H1 (cell line): ENCODE data around the gene CSGALNACT2. TPM values are rescaled to one million over a fixed set of nuclear protein-coding genes. Genes with fewer than 3 reads are reported as not detected.

Source experiments
- CTCF ChIA-PET: fragments of 300-600 bp; sonication (Branson Sonifier 250); formaldehyde crosslinking; loops from one replicate; lab custom pipeline; 2021; ENCODE audit not compliant: partially characterized antibody; lab: Charles Lee
- POLR2A ChIA-PET: fragments of 300-600 bp; sonication (Branson Sonifier 250); formaldehyde crosslinking; loops from one replicate; lab custom pipeline; 2021; ENCODE audit warnings: inconsistent platforms; ENCODE audit not compliant: partially characterized antibody; lab: Charles Lee
- DNase-seq, 2 experiments: peaks; one replicate each; pipeline versions ENCODE4 v3.0.0 to v3.0.0-alpha.2; 2010 to 2022; ENCODE audit warnings: low spot score in 2 of 2, low read depth in 1 of 2, mixed read lengths in 1 of 2
- FAIRE-seq: peaks from 2 replicates; lab custom pipeline; 2011; peaks lifted over from hg19 to GRCh38; lab: Jason Lieb, UNC
- H2AFZ ChIP-seq: 2 replicates; pipeline ENCODE4 v1.8.1; 2012; ENCODE audit warnings: low read length, inconsistent platforms
- H2AK5ac ChIP-seq: 2 replicates; pipeline ENCODE4 v1.6.1; 2013; ENCODE audit warnings: low read depth, low read length
- H2BK120ac ChIP-seq: replicated peaks from 2 replicates; pipeline ENCODE3; 2013; ENCODE audit warnings: low read depth, low read length, inconsistent platforms
- H2BK12ac ChIP-seq: 2 replicates; pipeline ENCODE4 v1.6.1; 2013; ENCODE audit warnings: low read depth, low read length
- H2BK15ac ChIP-seq: 2 replicates; pipeline ENCODE4 v1.6.1; 2013; ENCODE audit warnings: low read length
- H2BK20ac ChIP-seq: 2 replicates; pipeline ENCODE4 v1.6.1; 2013; ENCODE audit warnings: low read length
- H2BK5ac ChIP-seq: 2 replicates; pipeline ENCODE4 v1.6.1; 2013; ENCODE audit warnings: low read depth, low read length
- H3K14ac ChIP-seq: 2 replicates; pipeline ENCODE4 v1.6.1; 2013; ENCODE audit warnings: inconsistent platforms; ENCODE audit not compliant: insufficient read length
- H3K18ac ChIP-seq: 2 replicates; pipeline ENCODE4 v1.6.1; 2013; ENCODE audit warnings: low read length; ENCODE audit errors: extremely low read depth
- H3K23ac ChIP-seq: 2 replicates; pipeline ENCODE4 v1.6.1; 2013; ENCODE audit warnings: inconsistent platforms; ENCODE audit not compliant: insufficient read length
- H3K23me2 ChIP-seq: 2 replicates; pipeline ENCODE4 v1.6.1; 2013; ENCODE audit warnings: low read depth, low read length
- H3K27ac ChIP-seq: 2 replicates; pipeline ENCODE4 v1.6.1; 2011; ENCODE audit warnings: low read depth, low read length, inconsistent platforms
- H3K27me3 ChIP-seq, 4 experiments: replicated peaks in 1 of 4; 1 replicate in 1 of 4; 2 replicates in 3 of 4; pipeline versions ENCODE4 v1.6.1 to v1.8.1; 2011 to 2013; ENCODE audit warnings: low read length in 3 of 4, mild to moderate bottlenecking in 3 of 4, inconsistent platforms in 2 of 4, mixed read lengths in 2 of 4, moderate library complexity in 1 of 4; ENCODE audit not compliant: control insufficient read depth in 3 of 4, insufficient read depth in 3 of 4; ENCODE audit errors: extremely low read depth in 1 of 4
- H3K36me3 ChIP-seq, 4 experiments: 2 replicates each; pipeline versions ENCODE4 v1.6.1 to v1.8.1; 2011 to 2013; ENCODE audit warnings: mild to moderate bottlenecking in 4 of 4, low read length in 3 of 4, moderate library complexity in 2 of 4, control low read depth in 1 of 4, inconsistent platforms in 1 of 4; ENCODE audit not compliant: insufficient read depth in 4 of 4, control insufficient read depth in 2 of 4
- H3K4ac ChIP-seq: replicated peaks from 2 replicates; pipeline ENCODE3; 2013; ENCODE audit warnings: low read length, low read depth, mixed read lengths, inconsistent platforms; ENCODE audit not compliant: insufficient read length
- H3K4me1 ChIP-seq, 4 experiments: replicated peaks in 1 of 4; 1 replicate in 1 of 4; 2 replicates in 3 of 4; pipeline versions ENCODE4 v1.6.1 to v1.8.1; 2011 to 2013; ENCODE audit warnings: low read length in 3 of 4, inconsistent platforms in 2 of 4, mixed read lengths in 1 of 4; ENCODE audit not compliant: insufficient read depth in 4 of 4, control insufficient read depth in 3 of 4
- H3K4me2 ChIP-seq, 2 experiments: 2 replicates each; pipeline versions ENCODE4 v1.6.1 to v1.8.1; 2011 to 2013; ENCODE audit warnings: low read depth in 2 of 2, low read length in 2 of 2, control low read depth in 1 of 2, inconsistent platforms in 1 of 2, mild to moderate bottlenecking in 1 of 2; ENCODE audit not compliant: insufficient read depth in 1 of 2
- H3K4me3 ChIP-seq, 4 experiments: fragments of 200-600, 300-600 bp in 1 of 4; sonication (generic), shearing (Covaris generic), sonication (Bioruptor Twin) in 1 of 4; 2 replicates each; pipeline versions ENCODE4 v1.5.1 to v1.8.1; 2011 to 2016; ENCODE audit warnings: low read length in 4 of 4, low read depth in 3 of 4, control low read depth in 2 of 4, inconsistent platforms in 2 of 4, mild to moderate bottlenecking in 2 of 4, mixed read lengths in 1 of 4, moderate library complexity in 1 of 4; ENCODE audit not compliant: insufficient read depth in 2 of 4; ENCODE audit errors: extremely low read depth in 1 of 4
- H3K56ac ChIP-seq: replicated peaks from 2 replicates; pipeline ENCODE3; 2013; ENCODE audit warnings: low read depth, mild to moderate bottlenecking, mixed read lengths, low read length, inconsistent platforms; ENCODE audit not compliant: insufficient read length
- H3K79me1 ChIP-seq: 2 replicates; pipeline ENCODE4 v1.6.1; 2013; ENCODE audit warnings: low read depth, low read length, control low read depth
- H3K79me2 ChIP-seq, 2 experiments: 2 replicates each; pipeline versions ENCODE4 v1.6.1 to v1.8.1; 2012 to 2013; ENCODE audit warnings: low read length in 2 of 2, mild to moderate bottlenecking in 2 of 2, inconsistent platforms in 1 of 2; ENCODE audit not compliant: insufficient read depth in 2 of 2, control insufficient read depth in 1 of 2
- H3K9ac ChIP-seq, 4 experiments: replicated peaks in 1 of 4; 1 replicate in 1 of 4; 2 replicates in 3 of 4; pipeline versions ENCODE4 v1.6.1 to v1.8.1; 2011 to 2013; ENCODE audit warnings: low read depth in 3 of 4, low read length in 3 of 4, control low read depth in 2 of 4, mild to moderate bottlenecking in 2 of 4, moderate library complexity in 2 of 4, inconsistent platforms in 1 of 4; ENCODE audit errors: extremely low read depth in 1 of 4
- H3K9me3 ChIP-seq, 2 experiments: 2 replicates each; pipeline versions ENCODE4 v1.6.1 to v1.8.1; 2012 to 2013; ENCODE audit warnings: mild to moderate bottlenecking in 2 of 2, moderate library complexity in 2 of 2, control low read depth in 1 of 2, inconsistent platforms in 1 of 2, low read depth in 1 of 2, low read length in 1 of 2, mixed read lengths in 1 of 2; ENCODE audit not compliant: insufficient read depth in 2 of 2
- H4K20me1 ChIP-seq, 2 experiments: replicated peaks in 1 of 2; 2 replicates each; pipeline versions ENCODE3 to v1.8.1; 2011 to 2013; ENCODE audit warnings: inconsistent platforms in 2 of 2, low read length in 2 of 2, mild to moderate bottlenecking in 1 of 2; ENCODE audit not compliant: insufficient read depth in 2 of 2, control insufficient read depth in 1 of 2
- H4K5ac ChIP-seq: 2 replicates; pipeline ENCODE4 v1.6.1; 2013; ENCODE audit warnings: low read length, low read depth, mixed read lengths, inconsistent platforms; ENCODE audit not compliant: insufficient read length
- H4K8ac ChIP-seq: 2 replicates; pipeline ENCODE4 v1.8.0; 2013; ENCODE audit warnings: mild to moderate bottlenecking, moderate library complexity, low read length, inconsistent platforms; ENCODE audit not compliant: insufficient read depth; ENCODE audit errors: extremely low read depth
- H4K91ac ChIP-seq: replicated peaks from 2 replicates; pipeline ENCODE3; 2013; ENCODE audit warnings: low read length, mixed read lengths, inconsistent platforms; ENCODE audit not compliant: insufficient read length
- FOSL1 ChIP-seq: IDR thresholded peaks from 2 replicates; pipeline ENCODE4 v1.6.1; 2011; ENCODE audit warnings: mild to moderate bottlenecking, low read depth, low read length, moderate library complexity; ENCODE audit not compliant: insufficient read depth
- GABPA ChIP-seq: IDR thresholded peaks from 2 replicates; pipeline ENCODE4 v1.6.1; 2011; ENCODE audit warnings: mild to moderate bottlenecking, low read length, moderate library complexity, borderline replicate concordance; ENCODE audit not compliant: insufficient read depth
- PHF8 ChIP-seq: fragments of 200-600 bp; sonication (generic); conservative IDR thresholded peaks from 2 replicates; pipeline ENCODE4 v1.7.1; 2012; ENCODE audit warnings: low read depth, mild to moderate bottlenecking, inconsistent platforms, low read length, moderate library complexity
- POU5F1 ChIP-seq: IDR thresholded peaks from 2 replicates; pipeline ENCODE4 v1.6.1; 2011; ENCODE audit warnings: low read depth, mild to moderate bottlenecking, low read length, moderate library complexity
- RAD21 ChIP-seq, 2 experiments: IDR thresholded peaks in 1 of 2; conservative IDR thresholded peaks in 1 of 2; 2 replicates each; pipeline ENCODE4 v1.6.1; 2011; ENCODE audit warnings: low read depth in 2 of 2, low read length in 2 of 2, improper control_type of control experiment in 1 of 2, inconsistent platforms in 1 of 2, mild to moderate bottlenecking in 1 of 2, moderate library complexity in 1 of 2
- SP2 ChIP-seq: IDR thresholded peaks from 2 replicates; pipeline ENCODE4 v1.6.1; 2012; ENCODE audit warnings: mild to moderate bottlenecking, low read length, inconsistent platforms
- YY1 ChIP-seq: IDR thresholded peaks from 2 replicates; pipeline ENCODE4 v1.6.1; 2011; ENCODE audit warnings: low read depth, mild to moderate bottlenecking, low read length
- WGBS, 2 experiments: shearing (Covaris generic) in 1 of 2; methylation state at CpG; one replicate each; pipeline versions ENCODE4 v1.1.6 to v1.1.7; 2013 to 2015; ENCODE audit warnings: low lambda C conversion rate in 2 of 2, mixed read lengths in 2 of 2, inconsistent platforms in 1 of 2, low coverage in 1 of 2, missing lambda C conversion rate in 1 of 2; ENCODE audit not compliant: insufficient replicate concordance in 2 of 2, insufficient coverage in 1 of 2, insufficient read length in 1 of 2; ENCODE audit errors: extremely low coverage in 1 of 2, missing lambda C conversion rate in 1 of 2; 5-methylcytosine and 5-hydroxymethylcytosine counted together
- polyA plus RNA-seq, 7 experiments: library from polyadenylated mRNA; depleted of rRNA in 3 of 7; stranded (reverse) in 5 of 7; unstranded in 2 of 7; fragments of >200 nt in 5 of 7; fragments of 200-250 nt in 2 of 7; gene quantifications; 1 replicate in 5 of 7; 2 replicates in 1 of 7; 4 replicates in 1 of 7; pipeline versions ENCODE4 v1.2.1 to v1.2.3, GENCODE V29; 2011 to 2013; ENCODE audit warnings: missing spikeins in 2 of 7, mixed read lengths in 2 of 7
- total RNA-seq: library from RNA; stranded (reverse); fragmentation: NEBNext Ultra II Directional; extraction: Animal tissue kit (Norgen Biotek cat#: 25700); gene quantifications from 2 replicates; pipeline ENCODE4 v1.2.1, GENCODE V29; 2021
- TF ChIP-seq, protein P1 (sequence below), 3 experiments: IDR thresholded peaks; 1 replicate in 2 of 3; 2 replicates in 1 of 3; pipeline versions ENCODE4 v1.5.1 to v1.6.1; 2011; ENCODE audit warnings: low read length in 3 of 3, mild to moderate bottlenecking in 3 of 3, inconsistent platforms in 2 of 3, low read depth in 1 of 3, moderate library complexity in 1 of 3; ENCODE audit not compliant: insufficient read depth in 1 of 3; ENCODE audit errors: control extremely low read depth in 1 of 3

Gene CSGALNACT2
- total and polyA plus RNA-seq, 2 of the 8 experiments (the other 6 are each of a cell fraction or from before 2014, with no cell fraction given): 2.6 to 5.3 TPM

DNA sequence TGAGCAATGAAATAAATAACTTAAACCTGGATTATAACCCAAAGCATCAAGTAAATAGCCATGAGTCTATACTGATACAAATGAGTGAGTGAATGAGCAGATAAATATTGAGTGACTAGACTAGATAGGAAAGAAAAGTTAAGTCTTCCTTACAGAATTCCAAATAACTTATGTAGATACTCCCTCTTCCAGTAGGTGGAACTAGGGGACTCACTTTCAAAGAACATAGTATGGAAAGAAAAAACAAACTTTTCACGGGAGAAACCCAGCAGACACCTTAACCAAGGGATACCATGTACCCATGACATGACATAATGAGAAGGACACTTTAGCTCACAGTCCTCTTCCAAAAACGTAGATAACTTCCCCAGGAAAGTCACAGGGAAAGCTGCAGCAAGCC is 32.2 kb downstream of the CSGALNACT2 start:
- POLR2A ChIA-PET: no interaction called here
- Histone ChIP-seq H3K27me3 (no peaks in the 10 kb centered on the region), H4K8ac (no peak overlapping the region), H2BK5ac (no peak overlapping the region), H3K4ac (no peak overlapping the region), H3K36me3 (peaks cover 0 to 2% (median 0%) of the 10 kb centered on the region in 4 experiments; a peak in 1 of 8 replicates), H3K23me2 (no peaks in the 10 kb centered on the region; the same call in 1 of the 2 replicates), H3K9ac (no peak overlapping the region), H2BK20ac (no peak overlapping the region), H2AFZ (no peak overlapping the region), H3K56ac (no peak overlapping the region), H2BK12ac (no peak overlapping the region; the same call in 1 of the 2 replicates), H4K91ac (no peak overlapping the region), H3K79me2 (no peaks in the 10 kb centered on the region), H2AK5ac (no peak overlapping the region), H2BK120ac (no peak overlapping the region), H3K18ac (no peak overlapping the region), H3K79me1 (no peaks in the 10 kb centered on the region), H2BK15ac (no peak overlapping the region), H3K4me3 (no peak overlapping the region), H4K5ac (no peak overlapping the region), H3K27ac (no peak overlapping the region), H3K23ac (no peak overlapping the region), H3K14ac (no peak overlapping the region), H3K9me3 (no peaks in the 10 kb centered on the region), H3K4me2 (no peak overlapping the region), H3K4me1 (no peaks in the 10 kb centered on the region; a peak in 1 of 7 replicates), H4K20me1 (peaks cover 0 to 5% of the 10 kb centered on the region in 2 experiments)
- DNase-seq (no peak), FAIRE-seq (no peak)
- CTCF ChIA-PET: interaction anchor here (1.0 to 10.6 kb wide), 20 partner anchors 9 to 174 kb away, joined by 3 to 86 read pairs (median 4); no protein-coding TSS in a partner anchor
- TF ChIP-seq, protein P1, sequence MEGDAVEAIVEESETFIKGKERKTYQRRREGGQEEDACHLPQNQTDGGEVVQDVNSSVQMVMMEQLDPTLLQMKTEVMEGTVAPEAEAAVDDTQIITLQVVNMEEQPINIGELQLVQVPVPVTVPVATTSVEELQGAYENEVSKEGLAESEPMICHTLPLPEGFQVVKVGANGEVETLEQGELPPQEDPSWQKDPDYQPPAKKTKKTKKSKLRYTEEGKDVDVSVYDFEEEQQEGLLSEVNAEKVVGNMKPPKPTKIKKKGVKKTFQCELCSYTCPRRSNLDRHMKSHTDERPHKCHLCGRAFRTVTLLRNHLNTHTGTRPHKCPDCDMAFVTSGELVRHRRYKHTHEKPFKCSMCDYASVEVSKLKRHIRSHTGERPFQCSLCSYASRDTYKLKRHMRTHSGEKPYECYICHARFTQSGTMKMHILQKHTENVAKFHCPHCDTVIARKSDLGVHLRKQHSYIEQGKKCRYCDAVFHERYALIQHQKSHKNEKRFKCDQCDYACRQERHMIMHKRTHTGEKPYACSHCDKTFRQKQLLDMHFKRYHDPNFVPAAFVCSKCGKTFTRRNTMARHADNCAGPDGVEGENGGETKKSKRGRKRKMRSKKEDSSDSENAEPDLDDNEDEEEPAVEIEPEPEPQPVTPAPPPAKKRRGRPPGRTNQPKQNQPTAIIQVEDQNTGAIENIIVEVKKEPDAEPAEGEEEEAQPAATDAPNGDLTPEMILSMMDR (IDR thresholded peaks at IDR 0.05; ENCODE audit: control extremely low read depth in 1 of 3, insufficient read depth in 1 of 3, low read depth in 1 of 3, low read length in 3 of 3): peak in 1 of 3 experiments; percentile 15; a peak in 2 of 4 replicates
- TF ChIP-seq POU5F1 (no peak), SP2 (no peak), GABPA (no peak), RAD21 (IDR thresholded peaks at IDR 0.05 in 1 of 2, conservative IDR thresholded peaks at IDR 0.05 in 1 of 2; ENCODE audit: low read depth in 2 of 2, low read length in 2 of 2) (peak; percentile 14 to 29; a peak in 3 of 4 replicates), FOSL1 (no peak), YY1 (no peak), PHF8 (no peak)
- WGBS, 2 experiments: 75% methylated on average over 2 of the region's 2 CpGs; no CpG with 5 or more reads in 1 of the 2 experiments
